ENCODE results near the gene ZFR2. TPM values are rescaled to one million over a fixed set of nuclear protein-coding genes. Genes with fewer than 3 reads are reported as not detected.
A peak's percentile ranks its signal among the peaks of the same experiment; 100 is the strongest.
"Not testable (repeated sequence)": the region's sequence is repeated elsewhere in the genome, so short reads cannot be mapped to it uniquely, and the experiment has no call there.

The ZFR2 gene
- total RNA-seq, 3 donors from 2014 or later, result 0.66 TPM; not detected in 2

GRCh38 chr19:3766520-3766919 lies 102.3 kb downstream of the ZFR2 start:
- Histone ChIP-seq H3K9me3 (no peaks in the 10 kb centered on the region), H3K4me3 (no peak overlapping the region), H3K4me1 (ENCODE audit: low read depth) (peaks cover 12% of the 10 kb centered on the region), H3K36me3 (ENCODE audit: low read depth) (peaks cover 4% of the 10 kb centered on the region)
- DNase-seq (no peak), ATAC-seq (no peak)
- intact Hi-C loops (cut with DNase I, micrococcal nuclease), result no loop called here
- no peak for TF ChIP-seq CTCF (IDR thresholded peaks at IDR 0.05)

GRCh38 chr19:3765757-3766156 lies 103.1 kb downstream of the ZFR2 start:
- intact Hi-C loops (cut with DNase I, micrococcal nuclease), result not testable (repeated sequence)

GRCh38 chr19:3765121-3765520 lies 103.7 kb downstream of the ZFR2 start:
- no peaks in the 10 kb centered on the region for H3K9me3 ChIP-seq
- H3K36me3 ChIP-seq (ENCODE audit: low read depth), result peaks cover 4% of the 10 kb centered on the region
- H3K4me3 ChIP-seq, result no peak overlapping the region
- DNase-seq (no peak), ATAC-seq (no peak)
- TF ChIP-seq CTCF (IDR thresholded peaks at IDR 0.05), result no peak
- peaks cover 20% of the 10 kb centered on the region for H3K4me1 ChIP-seq (ENCODE audit: low read depth)
- intact Hi-C loops (cut with DNase I, micrococcal nuclease), result no loop called here

More at GRCh38 chr19:3765757-3766156, 103.1 kb downstream of the ZFR2 start:
- H3K4me1 ChIP-seq (ENCODE audit: low read depth), result peaks cover 14% of the 10 kb centered on the region
- not testable (repeated sequence) for H3K9me3 ChIP-seq; H3K4me3 ChIP-seq; H3K36me3 ChIP-seq (ENCODE audit: low read depth); DNase-seq; ATAC-seq

GRCh38 chr19:3762501-3763459 lies 106.1 kb downstream of the ZFR2 start, which contains the start of gene MRPL54:
Gene MRPL54, plus strand, starts transcription at chr19:3762682. Its CDS starts 19 bp downstream, at chr19:3762701.
- peaks cover 4% of the 10 kb centered on the region for H3K36me3 ChIP-seq (ENCODE audit: low read depth)

GRCh38 chr19:3762130-3762473 lies 106.7 kb downstream of the ZFR2 start:
- DNase-seq (no peak), ATAC-seq (no peak)
- intact Hi-C loops (cut with DNase I, micrococcal nuclease), result no loop called here
- no peaks in the 10 kb centered on the region for H3K9me3 ChIP-seq
- H3K4me3 ChIP-seq, result no peak overlapping the region
- no peak for TF ChIP-seq CTCF (IDR thresholded peaks at IDR 0.05)
- peaks cover 30% of the 10 kb centered on the region for H3K4me1 ChIP-seq (ENCODE audit: low read depth)
- H3K36me3 ChIP-seq (ENCODE audit: low read depth), result peaks cover 1% of the 10 kb centered on the region

More at GRCh38 chr19:3762501-3763459, 106.1 kb downstream of the ZFR2 start, which contains the start of gene MRPL54:
- Histone ChIP-seq H3K4me1 (ENCODE audit: low read depth) (peaks cover 30% of the 10 kb centered on the region), H3K9me3 (no peaks in the 10 kb centered on the region), H3K4me3 (peak within 1 kb of the TSS; percentile 78)
- ATAC-seq (peak; percentile 94), DNase-seq (peak; percentile 99 to 100 (median 99))
- TF ChIP-seq CTCF (IDR thresholded peaks at IDR 0.05), result no peak
- intact Hi-C loops (cut with DNase I, micrococcal nuclease), result no loop called here
